ENCODE measurements around the gene PABPN1. TPM values are rescaled to one million over a fixed set of nuclear protein-coding genes. Genes with fewer than 3 reads are reported as not detected.

The PABPN1 gene
- polyA plus RNA-seq, 3 donors, result 50.4 to 124 (median 110) TPM

DNA sequence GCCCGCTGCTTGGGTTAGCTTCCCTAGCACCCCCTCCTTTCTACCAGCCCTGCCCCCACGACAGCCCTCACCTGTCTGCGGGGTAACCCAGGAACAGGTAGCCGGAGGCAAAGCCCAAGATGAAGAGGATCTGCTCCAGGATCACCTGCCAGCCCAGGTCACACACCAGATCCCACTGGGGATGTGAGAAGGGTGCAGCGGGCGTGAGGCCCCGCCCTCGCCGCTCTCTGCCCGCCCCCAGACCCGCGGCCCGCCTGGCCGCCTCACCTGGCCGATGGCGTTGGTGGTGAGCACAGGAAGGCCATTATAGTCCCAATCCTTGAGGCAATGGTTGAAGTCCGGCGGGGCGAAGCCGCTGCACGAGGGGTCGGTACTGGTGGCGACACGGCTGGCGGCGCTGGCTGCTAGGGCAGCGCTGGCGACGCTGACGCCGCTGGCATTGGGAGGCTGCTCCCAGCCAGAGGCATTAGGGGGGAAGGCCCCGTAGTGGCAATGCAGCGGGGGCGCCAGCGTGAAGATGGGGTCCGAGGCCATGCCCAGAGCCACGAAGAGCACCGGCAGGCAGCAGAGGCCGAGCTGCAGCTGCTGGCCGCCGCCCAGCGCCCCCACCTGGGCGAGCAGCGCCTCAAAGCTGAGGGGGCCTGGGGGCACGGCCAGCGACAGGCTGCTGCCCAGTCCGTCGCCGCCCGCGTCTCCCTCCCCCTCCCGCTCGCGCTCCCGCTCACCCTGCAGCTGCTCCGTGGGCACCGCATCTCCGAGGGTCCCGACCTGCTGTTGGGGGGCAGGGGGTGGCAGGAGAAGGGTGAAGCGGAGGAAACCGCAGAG lies 30.6 kb downstream of the PABPN1 start:
- WGBS, 3 donors, result 13 to 16% (median 15%) methylated on average over 41 to 61 of the region's 61 CpGs
- no peak overlapping the region for H3K27ac ChIP-seq (ENCODE audit: low read depth, low read length)

DNA sequence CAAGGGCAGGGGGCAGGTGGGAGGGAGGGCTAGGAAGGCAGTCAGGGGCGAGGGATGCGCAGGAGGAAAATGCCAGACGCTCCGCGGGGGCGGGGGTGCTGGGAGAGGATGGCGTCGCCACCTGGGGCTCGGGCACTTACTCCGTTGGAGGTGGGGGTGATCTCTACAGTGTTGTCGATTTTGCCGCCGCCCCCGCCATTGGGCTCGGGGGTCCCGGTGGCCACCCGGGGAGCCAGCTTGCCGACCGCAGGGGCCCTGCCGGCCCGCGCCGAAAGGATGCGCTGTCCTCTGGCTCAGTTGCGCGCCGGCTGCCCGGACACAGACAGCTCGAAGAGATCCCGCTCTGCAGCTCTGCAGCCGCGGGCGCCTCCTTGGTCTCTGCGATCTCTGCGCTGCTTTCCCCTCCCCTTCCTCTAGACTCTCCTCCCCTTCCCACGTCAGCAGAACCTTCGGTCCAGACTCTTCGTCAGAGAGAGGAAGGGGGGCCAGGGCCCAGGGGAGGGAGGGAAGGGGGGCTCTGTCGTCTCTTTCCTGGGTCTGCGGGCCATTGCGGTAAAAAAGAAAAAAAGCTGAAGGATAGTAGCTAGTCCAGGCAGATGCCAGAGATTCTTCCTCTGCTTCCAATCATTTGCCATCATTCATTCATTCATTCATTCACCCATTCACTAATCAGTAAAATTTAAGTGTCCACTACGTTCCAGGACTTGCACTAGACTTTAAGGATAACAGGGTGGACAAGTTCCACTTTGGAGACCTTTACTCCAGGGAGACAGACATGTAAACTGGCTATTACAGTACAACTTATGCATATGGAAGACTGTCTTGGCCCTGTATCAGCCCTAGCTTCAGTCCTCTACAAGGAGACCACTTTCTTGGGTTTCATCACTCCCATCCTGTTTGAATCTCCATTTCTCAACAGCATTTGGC lies 31.5 kb downstream of the PABPN1 start, which contains the start of gene SLC22A17:
Gene SLC22A17, minus strand, starts transcription at position 382 of the 927 bp plus-strand sequence.
- no peak within 1 kb of the TSS for H3K27ac ChIP-seq (ENCODE audit: low read depth, low read length)
- WGBS, 3 donors, result 1 to 2% (median 2%) methylated on average over 31 to 42 of the region's 42 CpGs

DNA sequence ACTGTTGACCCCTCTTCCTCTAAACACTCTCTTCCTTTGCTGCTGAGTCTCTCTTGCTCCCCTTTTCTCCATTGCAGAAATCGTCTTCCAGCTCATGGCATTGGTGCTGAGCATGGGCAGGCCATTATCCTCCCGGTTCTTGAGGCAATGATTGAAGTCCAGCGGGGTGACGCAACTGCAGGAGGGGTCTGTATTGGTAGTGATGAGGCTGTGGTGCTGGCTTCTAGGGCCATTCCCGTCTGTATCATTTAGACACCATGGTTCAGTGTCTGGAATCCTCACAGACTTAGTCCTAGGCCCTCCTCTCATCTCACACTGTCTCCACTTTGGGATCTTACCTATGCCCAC lies 32.1 kb downstream of the PABPN1 start:
- WGBS, 3 donors, result 72 to 75% (median 73%) methylated on average over 5 of the region's 5 CpGs
- H3K27ac ChIP-seq (ENCODE audit: low read depth, low read length), result no peak overlapping the region

DNA sequence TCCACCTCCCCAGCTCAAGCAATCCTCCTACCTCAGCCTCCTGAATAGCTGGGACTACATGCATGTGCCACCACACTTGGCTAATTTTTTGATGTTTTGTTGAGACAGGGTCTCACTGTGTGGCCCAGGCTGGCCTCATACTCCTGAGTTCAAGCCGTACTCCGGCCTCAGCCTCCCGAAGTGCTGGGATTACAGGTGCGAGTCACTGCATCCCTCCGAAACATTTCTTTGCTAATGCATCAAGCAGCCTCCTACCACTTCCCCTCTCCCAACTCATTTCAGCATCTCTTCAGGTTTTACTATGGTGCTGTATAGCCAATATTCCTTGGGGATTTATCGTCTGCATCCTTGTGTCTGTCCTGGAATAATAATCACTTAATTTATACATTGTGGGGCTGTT lies 33.7 kb downstream of the PABPN1 start:
- 84 to 86% (median 85%) methylated on average over 6 of the region's 6 CpGs for WGBS, 3 donors
- H3K27ac ChIP-seq (ENCODE audit: low read depth, low read length), result no peak overlapping the region

DNA sequence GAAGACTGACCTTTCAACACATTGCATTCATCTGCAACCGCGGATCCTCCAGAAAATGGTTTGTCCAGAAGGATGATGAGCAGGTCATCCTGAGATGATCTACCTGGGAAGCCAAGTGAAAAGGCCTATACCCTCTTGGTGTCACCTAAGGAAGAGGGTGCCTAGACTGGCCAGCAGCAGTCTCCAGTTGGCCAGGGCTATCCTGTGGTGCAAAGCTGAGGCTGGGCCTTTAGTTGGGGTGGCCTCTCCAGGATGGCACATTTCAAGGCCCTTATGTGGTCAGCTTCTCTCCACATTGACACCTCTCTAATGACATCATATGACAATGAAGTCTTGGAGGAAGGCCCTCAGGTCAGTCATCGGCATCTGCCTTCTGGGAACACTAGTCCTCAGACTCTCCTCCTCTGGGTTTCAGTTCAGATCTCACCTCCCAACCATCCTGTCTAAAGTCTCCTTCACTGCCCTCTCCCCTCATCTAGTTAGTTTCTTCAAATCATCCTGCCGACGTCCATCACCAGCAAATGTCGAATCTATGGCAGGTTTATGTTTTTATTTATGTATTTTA lies 34.7 kb downstream of the PABPN1 start:
- H3K27ac ChIP-seq (ENCODE audit: low read depth, low read length), result no peak overlapping the region
- WGBS, 3 donors, result 83 to 87% (median 84%) methylated on average over 6 of the region's 6 CpGs

DNA sequence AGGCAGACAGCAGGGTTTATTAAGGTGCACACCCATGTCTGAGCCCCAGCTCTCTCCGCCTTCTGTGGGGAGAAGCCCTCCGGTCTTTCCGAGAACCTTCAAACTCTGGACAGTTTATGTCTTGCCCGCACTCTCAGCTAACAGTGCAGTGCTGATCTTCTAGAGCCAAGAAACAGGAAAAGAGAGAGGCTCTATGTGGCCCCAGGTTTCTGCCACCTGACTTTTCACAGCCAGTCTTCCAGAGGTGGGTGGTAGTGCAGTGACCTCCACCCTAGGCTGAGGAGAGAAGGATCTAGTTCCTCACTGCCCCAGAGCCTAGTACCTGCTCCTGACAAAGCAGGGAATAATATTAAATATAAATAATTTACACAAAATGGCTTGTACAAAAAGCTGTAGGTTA lies 35.4 kb downstream of the PABPN1 start:
- 94 to 95% (median 95%) methylated on average over 4 of the region's 4 CpGs for WGBS, 3 donors
- no peak overlapping the region for H3K27ac ChIP-seq (ENCODE audit: low read depth, low read length)

DNA sequence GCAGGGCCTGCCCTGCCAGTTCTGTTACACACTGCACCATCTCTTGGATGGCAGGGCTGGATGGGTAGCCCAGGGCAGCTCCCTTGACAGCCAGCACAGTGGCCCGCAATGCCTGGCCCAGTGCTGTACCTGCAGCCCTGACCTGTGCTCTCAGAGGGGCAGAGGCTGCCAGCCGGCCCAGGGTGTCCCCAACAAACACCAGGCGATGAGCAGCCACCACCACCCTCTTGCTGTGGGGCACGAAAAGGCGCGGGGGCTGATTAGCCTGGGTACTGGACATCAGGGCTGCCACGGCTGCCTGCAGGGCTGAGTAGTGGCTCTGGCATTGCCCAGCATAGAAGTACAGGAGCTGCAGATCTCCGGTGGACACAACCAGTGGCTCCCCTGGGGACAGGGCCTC lies 36.0 kb downstream of the PABPN1 start:
- WGBS, 3 donors, result 86 to 91% (median 89%) methylated on average over 8 of the region's 8 CpGs
- no peak overlapping the region for H3K27ac ChIP-seq (ENCODE audit: low read depth, low read length)

DNA sequence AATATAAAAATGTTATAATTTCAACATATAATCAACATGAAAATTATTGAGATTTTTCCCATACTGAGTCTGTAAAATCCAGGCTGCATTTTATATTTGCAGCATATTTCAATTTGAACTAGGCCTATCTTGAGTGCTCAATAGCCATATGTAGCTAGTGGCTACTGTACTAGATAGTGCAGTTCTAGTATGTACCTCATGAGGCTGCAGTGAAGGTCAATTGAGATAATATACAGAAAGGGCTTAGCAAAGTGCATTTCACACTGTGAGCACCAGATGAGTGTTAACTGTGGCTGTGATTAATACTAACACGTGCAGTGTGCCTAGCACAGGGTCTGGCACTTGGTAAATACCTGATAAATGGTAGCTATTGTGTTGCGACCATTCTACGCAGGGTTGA lies 36.8 kb downstream of the PABPN1 start:
- 80 to 89% (median 84%) methylated on average over 3 of the region's 3 CpGs for WGBS, 3 donors
- H3K27ac ChIP-seq (ENCODE audit: low read depth, low read length), result no peak overlapping the region

DNA sequence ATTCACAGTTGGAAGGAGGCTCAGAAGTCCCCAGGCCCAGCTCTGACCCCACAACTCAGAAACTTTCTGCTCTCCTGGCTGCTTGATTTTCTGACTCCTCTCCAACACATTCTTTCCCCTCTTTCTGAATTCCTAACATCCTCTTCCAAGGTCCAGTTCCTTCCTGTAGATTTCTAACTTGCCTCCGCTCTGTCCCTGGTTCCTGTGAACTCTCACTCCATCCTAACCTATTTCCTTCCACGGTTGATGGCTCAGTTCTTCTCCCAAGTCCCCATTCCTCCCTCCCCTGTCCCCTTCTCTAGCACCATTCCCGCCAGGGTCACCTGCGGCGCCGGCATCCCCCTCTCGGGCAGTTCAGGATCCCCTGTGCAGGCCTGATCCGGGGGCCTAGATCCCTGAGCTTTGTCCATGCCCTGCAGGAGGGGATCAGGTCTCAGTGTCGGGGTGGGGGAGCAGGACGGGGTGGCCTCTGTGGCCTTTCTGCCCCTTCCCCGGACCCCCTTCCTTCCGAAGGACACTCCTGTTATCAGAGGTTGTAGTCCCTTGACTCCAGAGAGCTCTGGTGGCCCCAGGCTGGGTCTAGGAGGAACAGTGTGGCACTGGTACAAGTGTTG lies 37.4 kb downstream of the PABPN1 start:
- no peak overlapping the region for H3K27ac ChIP-seq (ENCODE audit: low read depth, low read length)
- WGBS, 3 donors, result 84 to 89% (median 85%) methylated on average over 12 of the region's 12 CpGs

DNA sequence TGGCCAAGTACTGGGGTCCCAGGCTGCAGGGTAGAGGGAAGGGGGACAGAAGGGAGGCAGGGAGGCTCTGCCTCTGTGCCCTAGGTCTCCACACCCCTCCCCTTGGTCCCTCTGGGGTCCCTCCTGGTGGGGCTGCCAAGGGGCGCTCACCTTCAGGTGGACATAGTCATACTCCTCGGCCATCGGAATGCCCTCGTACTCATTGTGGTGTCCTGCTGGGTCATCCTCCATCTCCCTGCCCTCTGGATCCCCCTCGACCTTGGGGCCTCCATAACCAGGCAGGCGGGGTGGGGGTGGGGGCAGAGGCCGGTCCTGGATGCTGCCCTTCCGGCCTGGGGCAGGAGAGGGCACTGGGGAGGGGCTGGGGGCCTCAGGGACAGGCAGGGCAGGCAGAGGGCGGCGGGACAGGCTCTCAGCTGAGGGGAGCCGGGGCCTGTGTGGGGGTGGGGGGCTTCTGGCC lies 37.9 kb downstream of the PABPN1 start:
- no peak overlapping the region for H3K27ac ChIP-seq (ENCODE audit: low read depth, low read length)
- 73 to 88% (median 75%) methylated on average over 7 to 11 of the region's 11 CpGs for WGBS, 3 donors

DNA sequence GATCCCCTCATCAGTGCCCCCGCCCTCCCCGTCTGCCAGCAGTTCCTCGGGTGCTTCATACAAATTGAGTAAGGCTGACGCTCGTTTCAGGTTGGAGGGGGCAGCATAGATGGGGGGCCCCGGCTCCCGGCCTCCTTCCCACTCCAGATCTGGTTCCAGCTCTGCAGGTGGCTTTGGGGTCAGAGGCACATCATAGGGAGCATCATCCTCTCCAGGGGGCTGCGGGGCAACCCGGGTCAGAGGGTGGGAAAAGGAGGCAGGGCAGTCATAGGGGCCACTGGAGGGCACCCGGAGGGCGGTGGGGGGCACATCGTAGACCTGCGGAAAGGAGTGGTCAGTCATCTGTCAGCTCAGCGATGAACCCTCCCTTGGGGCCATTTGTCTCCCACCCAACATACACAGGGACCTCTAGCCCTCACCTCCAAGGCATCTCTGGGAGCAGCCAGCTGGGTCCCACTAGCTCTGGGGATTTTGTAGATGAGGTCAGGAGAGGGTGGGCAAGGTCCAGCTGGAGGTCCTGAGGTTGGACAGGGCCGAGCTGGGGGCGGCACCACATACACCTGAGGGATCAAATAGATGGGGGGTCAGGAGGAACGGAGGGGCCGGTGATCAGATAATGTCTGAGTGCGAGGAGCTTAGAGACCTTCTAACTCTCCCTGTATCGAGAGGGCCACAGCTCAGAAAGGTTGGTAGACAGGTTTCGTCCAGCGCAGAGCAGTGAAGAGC lies 38.6 kb downstream of the PABPN1 start:
- 84 to 88% (median 86%) methylated on average over 20 to 22 of the region's 22 CpGs for WGBS, 3 donors
- H3K27ac ChIP-seq (ENCODE audit: low read depth, low read length), result no peak overlapping the region

DNA sequence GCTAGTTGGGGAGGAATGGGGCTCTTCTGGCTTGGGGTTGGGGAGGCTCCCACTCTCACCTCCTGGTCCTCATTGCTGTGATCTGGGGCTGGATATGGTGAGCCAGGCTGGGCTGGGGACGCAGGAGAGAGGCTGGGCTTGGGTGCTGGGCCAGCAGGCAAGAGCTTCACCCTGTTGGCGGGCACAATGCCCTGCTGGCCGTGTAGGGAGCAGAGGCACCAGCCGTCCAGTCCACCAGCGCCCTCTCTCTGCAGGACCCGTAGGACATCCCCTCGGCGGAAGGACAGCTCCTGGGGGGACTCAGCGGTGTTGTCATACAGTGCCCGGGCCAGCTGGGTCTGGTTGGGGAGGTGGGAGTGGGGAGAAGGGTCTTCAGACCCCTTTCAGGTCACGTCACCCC lies 39.2 kb downstream of the PABPN1 start:
- H3K27ac ChIP-seq (ENCODE audit: low read depth, low read length), result no peak overlapping the region
- 72 to 79% (median 76%) methylated on average over 11 of the region's 11 CpGs for WGBS, 3 donors

DNA sequence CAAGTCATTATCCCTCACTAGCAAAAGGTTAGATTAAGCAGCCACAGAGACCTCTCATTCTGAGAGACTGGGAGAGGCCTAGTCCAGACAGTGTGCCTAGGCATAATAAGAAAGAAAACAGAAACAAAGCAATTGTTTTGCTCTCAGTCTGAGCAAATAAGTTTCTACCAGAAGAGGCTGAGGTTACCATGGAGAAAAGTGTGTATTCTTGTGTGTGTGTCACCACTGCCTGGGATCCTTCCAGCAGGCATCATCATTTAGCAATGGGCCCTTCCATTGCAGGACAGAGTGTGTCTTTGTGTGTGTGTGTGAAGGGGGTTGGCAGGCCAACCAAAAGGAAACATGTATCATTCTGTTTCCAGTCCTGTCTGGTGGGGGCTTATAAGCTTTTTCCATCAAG lies 40.1 kb downstream of the PABPN1 start:
- no peak overlapping the region for H3K27ac ChIP-seq (ENCODE audit: low read depth, low read length)

DNA sequence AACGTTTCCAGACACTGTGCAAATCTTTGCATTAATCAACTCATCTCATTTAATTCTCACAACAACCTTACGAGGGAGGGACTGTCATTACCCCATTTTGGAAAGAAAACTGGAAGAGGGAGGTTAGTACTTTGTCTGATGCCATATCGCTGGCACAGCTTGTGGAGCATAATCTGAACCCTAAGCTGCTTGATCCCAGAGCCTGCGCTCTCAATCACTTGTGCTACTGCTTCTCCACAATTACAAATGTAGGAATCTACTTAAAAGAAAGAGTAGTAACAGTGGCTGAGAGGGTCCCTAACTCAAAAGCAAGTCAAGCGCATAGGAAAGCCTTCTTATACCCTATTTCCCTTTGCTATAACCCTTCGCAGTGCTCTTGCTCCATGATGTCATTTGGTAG lies 40.5 kb downstream of the PABPN1 start:
- H3K27ac ChIP-seq (ENCODE audit: low read depth, low read length), result no peak overlapping the region
- WGBS, 3 donors, result 70 to 81% (median 77%) methylated on average over 6 of the region's 6 CpGs

DNA sequence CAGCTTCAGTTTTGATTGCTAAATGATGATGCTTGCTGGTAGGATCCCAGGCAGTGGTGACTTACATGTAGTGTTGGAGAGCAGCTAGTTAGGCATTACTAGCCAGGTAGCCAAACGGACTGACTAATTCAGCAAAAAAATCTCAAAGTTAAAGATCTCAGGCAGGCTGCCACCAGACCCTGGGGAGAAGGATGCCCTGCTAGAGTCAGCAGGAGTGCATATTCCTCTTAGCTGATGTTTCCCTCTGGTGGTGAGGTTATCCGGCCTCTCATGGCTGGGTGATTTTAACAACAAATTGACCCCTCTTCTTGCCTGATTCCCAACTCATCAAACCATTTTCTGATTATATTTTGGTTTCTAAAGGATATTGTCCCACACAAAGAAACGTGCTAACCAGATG lies 40.9 kb downstream of the PABPN1 start:
- no peak overlapping the region for H3K27ac ChIP-seq (ENCODE audit: low read depth, low read length)
- WGBS, 3 donors, result 56 to 78% (median 67%) methylated on average over 3 of the region's 3 CpGs

DNA sequence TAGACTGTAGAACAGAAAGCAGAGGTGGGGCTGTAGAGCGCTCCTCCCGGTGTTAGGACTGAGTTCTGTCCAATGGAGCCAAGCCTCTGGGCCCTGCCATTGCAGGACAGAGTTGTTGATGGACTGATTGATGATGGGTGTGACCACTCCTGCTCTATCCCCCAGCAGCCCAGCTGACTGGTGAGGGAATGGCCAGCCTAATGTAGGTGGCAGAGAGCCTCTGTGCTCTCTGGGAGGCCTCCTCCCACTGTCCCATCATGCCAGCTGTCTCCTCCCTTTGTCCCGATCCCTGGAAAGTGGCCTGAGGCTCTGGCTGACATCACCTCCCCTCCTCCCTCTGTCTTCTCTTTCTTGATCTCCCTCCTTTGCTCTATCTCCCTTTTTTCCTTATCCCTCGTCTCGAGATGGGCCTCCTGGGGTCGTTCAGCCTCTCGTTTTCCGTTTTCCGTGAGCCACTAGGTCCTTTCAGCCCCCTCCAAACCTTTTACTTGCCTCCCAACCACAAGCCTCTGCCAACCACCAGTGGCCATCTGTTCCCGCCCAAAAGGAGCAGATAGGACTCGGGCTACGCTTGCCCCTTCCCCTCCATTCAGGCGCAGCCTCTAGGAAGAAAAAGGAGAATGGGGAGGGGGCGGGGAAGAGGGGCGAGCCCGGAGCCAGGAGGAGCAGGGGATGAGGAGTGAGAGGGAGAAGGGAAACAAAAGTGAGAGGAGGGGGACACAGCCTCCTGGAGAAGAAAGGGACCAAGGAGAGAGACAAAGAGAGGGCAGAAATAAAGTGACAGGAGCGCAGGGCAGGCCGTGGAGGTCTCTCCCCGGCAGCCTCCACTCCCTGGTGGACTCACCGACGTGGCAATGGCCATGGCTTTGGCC lies 43.1 kb downstream of the PABPN1 start:
- H3K27ac ChIP-seq (ENCODE audit: low read depth, low read length), result peak overlapping the region; percentile 60
- WGBS, 3 donors, result 23 to 67% (median 23%) methylated on average over 20 to 21 of the region's 21 CpGs

DNA sequence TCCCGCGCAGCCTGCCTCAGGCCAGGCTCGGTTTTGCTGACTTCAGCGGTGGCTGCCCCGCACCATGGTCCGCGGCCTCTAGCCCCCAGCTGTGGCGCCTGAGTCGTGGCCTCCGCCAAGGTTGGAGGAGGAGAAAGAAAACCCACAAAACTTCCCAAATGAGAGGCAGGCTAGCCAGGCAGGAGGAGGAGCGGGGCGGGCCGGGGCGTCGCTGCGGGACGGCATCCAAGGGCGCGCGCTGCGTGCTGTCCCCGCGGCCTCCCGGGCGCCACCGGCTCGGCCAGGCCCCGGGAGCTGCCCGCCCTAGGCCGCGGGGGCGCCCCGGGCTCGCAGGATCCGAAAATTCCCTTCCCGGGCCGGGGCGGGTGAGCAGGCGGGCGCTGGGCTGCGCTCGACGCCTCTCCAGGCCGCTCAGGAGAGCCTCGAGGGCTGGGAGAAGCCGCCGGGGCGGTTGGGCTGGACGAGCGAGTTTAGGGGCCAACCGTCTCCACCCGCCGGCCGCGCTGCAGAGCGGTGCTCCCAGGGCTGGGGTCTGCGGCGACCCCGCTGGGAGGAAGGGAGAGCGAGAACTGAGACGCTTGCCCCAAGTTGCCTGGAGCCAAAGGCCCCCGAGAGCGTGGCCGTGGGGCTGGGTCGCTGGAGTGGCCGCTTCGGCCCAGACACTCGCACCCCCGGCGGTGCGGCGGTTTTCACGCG lies 43.9 kb downstream of the PABPN1 start, which contains the start of gene EFS:
Gene EFS, minus strand, starts transcription at position 137 of the 696 bp plus-strand sequence. CDS start 147 bp downstream, outside the sequence.
- WGBS, 3 donors, result 2 to 17% (median 3%) methylated on average over 48 to 74 of the region's 74 CpGs
- H3K27ac ChIP-seq (ENCODE audit: low read depth, low read length), result peak within 1 kb of the TSS; percentile 60
